ENCODE data around the gene SEC16B.

The SEC16B gene

DNA sequence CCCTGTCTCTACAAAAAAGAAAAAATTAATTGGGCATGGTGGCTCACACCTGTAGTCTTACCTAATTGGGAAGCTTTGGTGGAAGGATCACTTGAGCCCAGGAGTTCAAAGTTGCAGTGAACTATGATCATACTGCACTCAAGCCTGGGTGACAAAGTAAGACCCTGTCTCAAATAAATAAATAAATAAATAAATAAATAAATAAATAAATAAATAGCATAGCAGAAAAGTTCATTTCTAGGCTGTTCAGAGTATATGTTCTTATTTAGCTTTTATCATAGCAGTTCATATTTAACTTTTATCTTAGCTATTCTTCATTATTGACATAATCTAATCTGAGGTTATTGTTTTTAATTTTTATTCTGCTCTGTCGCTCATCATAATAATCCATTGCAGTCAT, 8.7 kb upstream of the SEC16B start:
- DNase-seq: no peak

DNA sequence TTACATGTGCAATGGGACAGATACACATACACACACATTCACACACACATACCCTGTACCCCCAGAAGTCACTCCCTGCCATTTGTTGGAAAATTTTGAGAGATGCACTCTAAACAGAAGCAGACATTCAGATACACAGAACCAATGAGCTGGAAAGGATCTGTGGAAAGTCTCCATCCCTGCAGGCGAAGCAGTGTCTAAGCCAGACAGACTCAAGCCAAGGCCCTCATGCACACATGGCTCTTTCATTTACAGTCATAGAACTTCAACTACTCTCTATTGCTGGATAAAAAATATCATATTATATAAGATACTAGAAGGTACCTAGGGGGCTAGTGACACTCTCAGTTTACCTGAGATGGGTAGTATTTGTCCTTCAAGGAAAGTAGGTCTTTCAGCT, 7.3 kb upstream of the SEC16B start:
- no peak for DNase-seq

DNA sequence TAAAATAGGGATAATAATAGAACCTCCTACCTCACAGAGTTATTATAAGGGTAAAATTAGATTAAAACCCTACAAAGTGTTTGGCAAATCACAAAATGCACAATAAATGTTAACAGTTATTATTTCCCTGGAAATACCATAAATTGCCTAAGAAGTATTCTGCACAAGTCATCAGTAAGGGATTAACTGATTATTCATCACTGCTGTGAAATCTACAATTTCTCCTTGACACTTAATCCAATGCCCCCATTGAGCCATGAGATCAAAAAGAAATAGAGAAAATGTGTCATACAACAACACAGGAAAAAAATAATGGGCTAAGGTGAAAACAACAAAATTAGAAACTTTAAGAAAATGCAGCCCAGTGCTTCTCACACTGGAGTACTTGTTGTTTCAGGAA, 6.7 kb upstream of the SEC16B start:
- no peak for DNase-seq

GRCh38 chr1:177975588-177976495, 6.0 kb upstream of the SEC16B start:
- DNase-seq: no peak

- DNase-seq: no peak
Measured at GRCh38 chr1:177973585-177973984, 3.7 kb upstream of the SEC16B start.

DNA sequence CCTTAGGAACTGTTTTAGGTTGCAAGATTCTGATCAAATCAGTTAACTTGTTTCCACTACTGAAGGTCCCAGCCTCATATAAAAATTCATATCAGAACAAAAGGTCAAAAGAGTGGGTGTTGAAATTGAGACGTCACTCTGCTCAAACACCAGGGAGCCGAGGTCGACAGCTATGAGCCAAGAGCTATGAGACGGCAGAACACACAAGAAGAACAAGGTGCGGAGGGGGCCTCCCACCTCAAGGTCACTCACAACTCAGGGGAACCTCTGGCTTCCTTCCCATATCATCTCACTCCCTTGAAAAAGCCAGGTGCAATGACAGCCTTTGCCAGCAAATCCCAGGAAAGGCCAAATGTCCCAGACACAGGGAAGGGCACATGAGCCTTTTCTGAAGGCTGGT, 749 bp downstream of the SEC16B start:
- no peak for DNase-seq

- DNase-seq: no peak
Measured at GRCh38 chr1:177966199-177966598, 3.7 kb downstream of the SEC16B start.

GRCh38 chr1:177965293-177965692, 4.6 kb downstream of the SEC16B start:
- no peak for DNase-seq

GRCh38 chr1:177964336-177964735, 5.5 kb downstream of the SEC16B start:
- no peak for DNase-seq

GRCh38 chr1:177960939-177961622, 8.8 kb downstream of the SEC16B start:
- DNase-seq: no peak

DNA sequence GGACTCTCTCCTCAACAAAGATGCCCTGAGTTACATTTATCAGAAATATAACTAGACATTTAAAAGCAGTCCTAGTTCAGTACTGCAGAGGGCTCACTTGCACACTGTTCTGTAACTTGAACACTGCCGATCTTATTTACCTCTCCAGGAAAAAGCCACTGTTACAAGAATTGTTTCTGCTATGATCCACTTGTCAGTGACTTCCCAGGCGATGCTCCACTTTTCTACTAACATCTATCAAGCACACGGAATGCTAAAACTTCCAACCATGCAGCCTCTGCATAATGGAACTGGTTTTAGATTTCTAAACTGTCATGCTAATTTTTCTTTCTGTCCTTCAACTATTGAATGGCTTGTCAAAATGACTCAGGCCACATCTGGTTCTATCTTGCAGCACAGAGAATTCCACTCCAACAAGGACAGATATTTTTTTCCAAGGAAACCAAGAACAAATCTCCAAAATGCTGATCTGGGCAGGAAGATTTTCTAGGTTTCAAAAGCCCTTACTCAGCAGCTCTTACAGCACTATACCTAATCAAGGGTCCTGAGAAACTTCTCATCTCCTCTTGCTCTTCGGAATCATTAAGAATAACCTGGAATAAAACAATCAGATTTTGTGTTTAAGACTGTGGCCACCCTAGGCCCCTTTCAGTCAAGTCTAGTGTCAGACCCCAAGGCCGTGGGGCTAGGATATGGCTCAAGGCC, 9.9 kb downstream of the SEC16B start:
- no peak for DNase-seq

- DNase-seq: no peak
Measured at GRCh38 chr1:177958092-177958491, 11.8 kb downstream of the SEC16B start.

GRCh38 chr1:177954076-177954475, 15.8 kb downstream of the SEC16B start:
- no peak for DNase-seq

GRCh38 chr1:177953549-177953948, 16.3 kb downstream of the SEC16B start:
- no peak for DNase-seq

GRCh38 chr1:177952691-177953090, 17.2 kb downstream of the SEC16B start:
- no peak for DNase-seq

- DNase-seq: no peak
Measured at GRCh38 chr1:177952249-177952648, 17.6 kb downstream of the SEC16B start.

GRCh38 chr1:177950506-177950905, 19.4 kb downstream of the SEC16B start:
- DNase-seq: no peak

GRCh38 chr1:177948336-177948972, 21.4 kb downstream of the SEC16B start:
- no peak for DNase-seq

- DNase-seq: no peak
Measured at GRCh38 chr1:177947623-177948022, 22.2 kb downstream of the SEC16B start.

DNA sequence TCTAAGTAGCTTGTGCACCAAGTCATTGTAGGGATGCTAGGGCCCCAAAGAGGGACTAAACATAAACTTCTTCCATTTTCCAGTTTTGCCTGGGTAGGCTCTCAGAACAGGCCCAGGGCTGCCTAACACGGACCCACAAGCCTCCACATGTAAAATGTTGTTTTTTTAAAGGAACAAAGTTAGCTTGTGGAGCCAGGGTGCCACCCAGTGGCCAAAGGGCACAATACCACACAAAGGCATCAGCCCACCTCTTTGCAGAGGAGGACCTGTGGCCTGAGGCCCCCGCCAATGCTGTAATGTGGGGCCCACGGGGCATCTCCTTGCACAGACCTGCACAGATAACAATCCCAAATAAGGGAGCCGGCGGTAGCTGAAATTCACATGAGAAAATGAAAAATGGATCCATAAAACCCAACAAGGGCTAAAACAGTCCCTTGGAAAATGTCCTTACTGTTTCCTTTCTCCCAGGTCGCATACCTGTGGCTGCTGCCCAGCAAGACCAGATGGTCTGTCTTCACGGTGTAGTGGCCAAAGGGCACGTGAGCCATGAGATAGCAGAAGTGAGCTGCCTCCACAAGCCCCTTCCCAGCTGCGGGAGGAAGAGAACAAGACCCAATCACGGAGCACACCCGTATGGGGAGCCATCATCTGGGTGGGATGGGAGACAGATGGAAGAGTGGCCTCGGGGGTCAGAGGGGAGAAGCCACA, 23.8 kb downstream of the SEC16B start:
- no peak for DNase-seq

DNA sequence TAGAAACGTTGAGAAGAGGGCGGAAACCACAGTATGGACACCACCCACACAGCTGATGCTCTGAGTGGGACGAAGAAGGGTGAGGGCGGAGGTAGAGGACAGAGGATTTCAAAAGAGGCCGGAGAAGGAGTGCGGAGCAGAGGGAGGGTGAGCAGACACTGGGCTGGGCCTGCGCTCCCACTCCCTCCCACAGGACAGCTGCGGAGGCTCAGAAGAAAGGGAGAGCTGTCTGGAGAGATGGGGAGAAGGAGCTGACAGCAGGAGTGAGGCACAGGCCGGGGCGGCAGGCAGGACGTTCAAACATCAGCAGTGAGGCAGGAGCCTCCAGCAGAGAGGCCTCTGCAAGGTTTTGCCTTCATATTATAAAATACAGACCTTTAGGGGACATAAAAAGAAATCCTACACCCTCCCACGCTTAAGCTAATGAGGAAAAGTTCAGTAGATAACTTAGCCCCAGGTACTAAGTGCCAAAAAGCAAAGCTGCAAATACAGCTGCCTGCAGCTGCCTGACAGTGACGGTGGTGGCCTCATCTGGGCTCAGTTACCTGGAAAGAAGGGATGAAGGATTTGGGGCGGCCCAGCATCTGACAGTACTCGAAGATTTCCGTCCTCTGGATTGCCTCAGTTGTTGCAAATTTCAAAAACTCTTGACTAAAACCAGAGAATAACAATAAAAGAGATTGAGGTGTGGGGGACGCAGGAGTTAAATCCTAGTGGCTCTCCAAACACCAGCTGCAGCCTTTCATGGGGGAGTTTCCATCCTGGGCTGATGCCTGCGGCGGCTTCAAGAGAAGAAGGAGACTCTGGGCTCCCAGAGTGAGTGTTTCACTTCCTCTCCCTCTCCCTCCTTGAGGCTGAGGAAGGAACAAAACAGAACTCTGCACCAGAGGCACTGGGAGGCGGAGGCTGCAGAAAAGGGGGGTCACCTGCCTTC, 25.6 kb downstream of the SEC16B start:
- DNase-seq: no peak
